ENCODE results near the gene ERBB4.

Gene ERBB4

GRCh38 chr2:212314680-212315079, 223.9 kb downstream of the ERBB4 start:
- DNase-seq (ENCODE audit: low read depth): no peak
- H3K4me3 ChIP-seq (ENCODE audit: low read depth, low read length): no peak overlapping the region
- no peak for TF ChIP-seq CTCF (conservative IDR thresholded peaks at IDR 0.05; ENCODE audit: low read depth, low read length)

GRCh38 chr2:212311807-212312404, 226.7 kb downstream of the ERBB4 start:
- DNase-seq (ENCODE audit: low read depth): no peak
- no peak for TF ChIP-seq CTCF (conservative IDR thresholded peaks at IDR 0.05; ENCODE audit: low read depth, low read length)
- H3K4me3 ChIP-seq (ENCODE audit: low read depth, low read length): no peak overlapping the region

- no peak for TF ChIP-seq CTCF (conservative IDR thresholded peaks at IDR 0.05; ENCODE audit: low read depth, low read length)
- no peak overlapping the region for H3K4me3 ChIP-seq (ENCODE audit: low read depth, low read length)
- DNase-seq (ENCODE audit: low read depth): no peak
These were observed 238.7 kb downstream of the ERBB4 start for GRCh38 chr2:212299943-212300342.

- no peak overlapping the region for H3K4me3 ChIP-seq (ENCODE audit: low read depth, low read length)
- TF ChIP-seq CTCF (conservative IDR thresholded peaks at IDR 0.05; ENCODE audit: low read depth, low read length): no peak
These were observed 239.3 kb downstream of the ERBB4 start for GRCh38 chr2:212299333-212299732.

GRCh38 chr2:212295571-212295970, 243.0 kb downstream of the ERBB4 start:
- no peak for TF ChIP-seq CTCF (conservative IDR thresholded peaks at IDR 0.05; ENCODE audit: low read depth, low read length)
- no peak for DNase-seq (ENCODE audit: low read depth)
- no peak overlapping the region for H3K4me3 ChIP-seq (ENCODE audit: low read depth, low read length)

More at GRCh38 chr2:212299333-212299732, 239.3 kb downstream of the ERBB4 start:
- DNase-seq (ENCODE audit: low read depth): no peak

- TF ChIP-seq CTCF (conservative IDR thresholded peaks at IDR 0.05; ENCODE audit: low read depth, low read length): no peak
- H3K4me3 ChIP-seq (ENCODE audit: low read depth, low read length): no peak overlapping the region
- no peak for DNase-seq (ENCODE audit: low read depth)
These were observed 243.8 kb downstream of the ERBB4 start for GRCh38 chr2:212294816-212295215.

GRCh38 chr2:212289301-212289700, 249.3 kb downstream of the ERBB4 start:
- no peak for DNase-seq (ENCODE audit: low read depth)
- H3K4me3 ChIP-seq (ENCODE audit: low read depth, low read length): no peak overlapping the region
- TF ChIP-seq CTCF (conservative IDR thresholded peaks at IDR 0.05; ENCODE audit: low read depth, low read length): no peak

Data from choroid plexus epithelial cell (primary cell).